Measurements from ENCODE around the gene IGFL3.

IGFL3 gene

DNA sequence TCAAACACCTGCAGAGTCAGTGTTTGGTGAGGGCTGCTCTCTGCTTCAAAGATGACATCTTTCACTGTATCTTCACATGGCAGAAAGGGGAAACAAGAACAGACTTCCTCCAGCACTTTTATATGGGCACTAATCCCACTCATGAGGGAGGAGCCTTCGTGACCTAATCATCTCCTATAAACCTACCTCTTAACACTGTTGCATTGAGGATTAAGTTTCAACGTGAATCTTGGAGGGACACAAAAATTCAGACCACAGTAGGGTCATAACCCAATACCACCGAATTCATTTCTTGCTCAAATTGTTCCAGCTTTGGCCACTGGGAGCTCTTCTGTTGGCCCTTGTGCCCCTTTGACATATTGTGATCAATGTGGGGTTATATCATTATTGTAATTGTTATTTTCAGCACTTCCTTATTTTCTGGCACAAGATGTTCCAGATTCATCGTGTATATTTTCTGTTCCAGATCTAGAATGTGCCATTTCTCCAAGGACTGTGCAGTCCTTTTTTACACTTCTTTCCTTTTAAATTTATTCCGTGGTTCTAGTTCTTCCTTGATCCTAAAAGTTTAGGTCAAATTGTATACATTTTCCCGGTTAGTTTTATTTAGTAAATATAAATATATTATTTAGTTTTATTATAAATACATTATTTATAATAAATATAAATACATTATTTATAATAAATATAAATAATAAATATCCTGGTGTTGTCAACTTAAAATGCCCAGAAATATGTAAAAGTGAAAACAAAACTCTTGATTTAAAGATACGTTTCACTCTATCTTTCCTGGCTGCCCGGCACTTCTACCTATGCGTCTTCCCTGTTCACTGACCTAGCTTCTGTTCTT is 48.2 kb downstream of the IGFL3 start:
- TF ChIP-seq, protein P1, sequence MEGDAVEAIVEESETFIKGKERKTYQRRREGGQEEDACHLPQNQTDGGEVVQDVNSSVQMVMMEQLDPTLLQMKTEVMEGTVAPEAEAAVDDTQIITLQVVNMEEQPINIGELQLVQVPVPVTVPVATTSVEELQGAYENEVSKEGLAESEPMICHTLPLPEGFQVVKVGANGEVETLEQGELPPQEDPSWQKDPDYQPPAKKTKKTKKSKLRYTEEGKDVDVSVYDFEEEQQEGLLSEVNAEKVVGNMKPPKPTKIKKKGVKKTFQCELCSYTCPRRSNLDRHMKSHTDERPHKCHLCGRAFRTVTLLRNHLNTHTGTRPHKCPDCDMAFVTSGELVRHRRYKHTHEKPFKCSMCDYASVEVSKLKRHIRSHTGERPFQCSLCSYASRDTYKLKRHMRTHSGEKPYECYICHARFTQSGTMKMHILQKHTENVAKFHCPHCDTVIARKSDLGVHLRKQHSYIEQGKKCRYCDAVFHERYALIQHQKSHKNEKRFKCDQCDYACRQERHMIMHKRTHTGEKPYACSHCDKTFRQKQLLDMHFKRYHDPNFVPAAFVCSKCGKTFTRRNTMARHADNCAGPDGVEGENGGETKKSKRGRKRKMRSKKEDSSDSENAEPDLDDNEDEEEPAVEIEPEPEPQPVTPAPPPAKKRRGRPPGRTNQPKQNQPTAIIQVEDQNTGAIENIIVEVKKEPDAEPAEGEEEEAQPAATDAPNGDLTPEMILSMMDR (IDR thresholded peaks at IDR 0.05; ENCODE audit: extremely low read depth, insufficient read depth, missing control alignments), result no peak
- in situ Hi-C loops (cut with MboI; ENCODE audit: low pct_unique_long_range_greater_than_20kb, low sequenced_read_pairs, unreplicated experiment), result loop anchor here (25.0 kb wide), 2 partner anchors 111 to 186 kb away; no protein-coding TSS in a partner anchor
- DNase-seq (ENCODE audit: low spot score), result no peak

DNA sequence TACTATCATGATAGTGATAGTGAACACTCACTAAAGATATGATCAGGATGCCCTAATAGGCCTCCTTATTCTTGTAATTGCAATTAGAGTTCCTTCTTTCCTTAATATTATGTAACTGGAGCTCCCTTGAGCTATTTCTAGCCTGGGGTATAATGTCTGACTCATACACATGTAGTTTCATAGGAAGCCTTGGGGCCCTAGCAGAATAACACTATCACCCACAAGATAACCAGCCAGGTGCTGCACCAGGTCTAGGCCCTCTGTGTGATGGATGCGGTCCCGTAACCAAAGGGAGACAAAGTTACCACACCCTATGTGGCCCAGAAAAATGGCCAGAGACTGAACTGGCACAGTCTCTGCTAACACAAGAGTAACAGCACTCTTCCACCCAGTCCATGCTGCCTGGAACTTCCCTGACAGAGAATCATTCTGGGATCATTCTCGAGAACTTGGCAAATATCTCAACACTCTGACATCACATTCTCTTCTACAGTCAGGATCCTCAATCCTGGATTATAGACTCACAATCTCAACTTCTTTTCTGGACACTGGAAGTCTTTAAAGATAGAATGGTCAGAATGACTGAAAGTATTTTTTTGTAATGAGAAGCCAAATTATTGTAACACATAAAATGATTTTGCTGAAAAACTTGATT is 51.1 kb downstream of the IGFL3 start:
- DNase-seq (ENCODE audit: low spot score), result no peak
- TF ChIP-seq, protein P1 (IDR thresholded peaks at IDR 0.05; ENCODE audit: extremely low read depth, insufficient read depth, missing control alignments), result no peak
- in situ Hi-C loops (cut with MboI; ENCODE audit: low pct_unique_long_range_greater_than_20kb, low sequenced_read_pairs, unreplicated experiment), result no loop called here

All from GM13977 (cell line).